ENCODE measurements around the gene ASIP. TPM values are rescaled to one million over a fixed set of nuclear protein-coding genes. Genes with fewer than 3 reads are reported as not detected.
"Not testable (repeated sequence)": the region's sequence is repeated elsewhere in the genome, so short reads cannot be mapped to it uniquely, and the experiment has no call there.

ASIP gene
- polyA plus RNA-seq, 4 donors = 0.09 to 3.8 (median 0.30) TPM; not detected in 1

GRCh38 chr20:34296468-34296867 is 55.2 kb downstream of the ASIP start:
- FAIRE-seq = no peak
- H3K36me3 ChIP-seq (ENCODE audit: control insufficient read depth in 3 of 3, insufficient read depth in 2 of 3, low read depth in 1 of 3, low read length in 3 of 3) = peaks cover 1 to 57% (median 2%) of the 10 kb centered on the region in 3 donors
- H3K27me3 ChIP-seq (ENCODE audit: control insufficient read depth in 3 of 3, insufficient read depth in 3 of 3, low read length in 3 of 3) = no peaks in the 10 kb centered on the region
- DNase-seq = no peak
- H3K9me3 ChIP-seq (ENCODE audit: control insufficient read depth in 2 of 2, insufficient read depth in 1 of 2, low read depth in 1 of 2, low read length in 1 of 2) = no peaks in the 10 kb centered on the region
- 66 to 80% (median 72%) methylated on average over 3 of the region's 3 CpGs for WGBS, 3 donors
- peaks cover 0 to 11% (median 0%) of the 10 kb centered on the region in 3 donors for H3K4me1 ChIP-seq (ENCODE audit: control insufficient read depth in 3 of 3, insufficient read depth in 2 of 3, low read depth in 1 of 3, low read length in 2 of 3)
- no peak overlapping the region for H3K27ac ChIP-seq (ENCODE audit: low read depth in 1 of 3, low read length in 2 of 3)
- no peak overlapping the region for H3K4me3 ChIP-seq (ENCODE audit: low read depth in 1 of 3, low read length in 3 of 3)

- not testable (repeated sequence) for H3K27ac ChIP-seq (ENCODE audit: low read depth in 1 of 3, low read length in 2 of 3); H3K27me3 ChIP-seq (ENCODE audit: control insufficient read depth in 3 of 3, insufficient read depth in 3 of 3, low read length in 3 of 3); DNase-seq; FAIRE-seq; H3K4me3 ChIP-seq (ENCODE audit: low read depth in 1 of 3, low read length in 3 of 3); H3K9me3 ChIP-seq (ENCODE audit: control insufficient read depth in 2 of 2, insufficient read depth in 1 of 2, low read depth in 1 of 2, low read length in 1 of 2)
- peaks cover 0 to 20% (median 0%) of the 10 kb centered on the region in 3 donors for H3K4me1 ChIP-seq (ENCODE audit: control insufficient read depth in 3 of 3, insufficient read depth in 2 of 3, low read depth in 1 of 3, low read length in 2 of 3)
- WGBS, 3 donors = 85 to 91% (median 88%) methylated on average over 8 to 10 of the region's 15 CpGs
- H3K36me3 ChIP-seq (ENCODE audit: control insufficient read depth in 3 of 3, insufficient read depth in 2 of 3, low read depth in 1 of 3, low read length in 3 of 3) = peaks cover 0 to 38% (median 2%) of the 10 kb centered on the region in 3 donors
Measured at GRCh38 chr20:34298294-34298784, 57.1 kb downstream of the ASIP start.

DNA sequence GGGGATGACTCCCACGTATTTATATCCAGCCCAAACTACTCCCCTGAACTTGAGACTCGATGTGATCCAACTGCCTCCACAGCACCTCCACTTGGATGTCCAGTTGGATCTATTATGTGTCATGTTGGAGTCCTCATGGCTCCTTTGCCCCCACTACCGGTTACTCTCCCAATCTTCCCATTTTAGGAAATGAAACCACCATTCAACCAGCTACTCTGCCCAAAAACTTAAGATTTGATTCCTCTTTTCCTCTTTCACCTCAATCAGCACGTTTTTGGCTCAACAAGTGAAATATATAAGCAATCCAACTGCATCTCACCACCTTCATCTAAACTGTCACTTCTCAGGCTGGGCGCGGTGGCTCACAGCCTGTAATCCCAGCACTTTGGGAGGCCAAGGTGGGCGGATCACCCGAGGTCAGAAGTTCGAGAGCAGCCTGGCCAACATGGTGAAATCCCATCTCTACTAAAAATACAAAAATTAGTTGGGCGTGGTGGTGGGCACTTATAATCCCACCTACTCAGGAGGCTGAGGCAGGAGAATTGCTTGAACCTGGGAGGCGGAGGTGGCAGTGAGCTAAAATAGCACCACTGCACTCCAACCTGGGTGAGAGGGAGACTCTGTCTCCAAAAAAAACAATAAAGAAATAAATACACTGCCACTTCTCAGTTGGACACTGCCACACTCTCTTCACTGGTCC is 58.5 kb downstream of the ASIP start:
- Histone ChIP-seq H3K27me3 (ENCODE audit: control insufficient read depth in 3 of 3, insufficient read depth in 3 of 3, low read length in 3 of 3) (no peaks in the 10 kb centered on the region), H3K9me3 (ENCODE audit: control insufficient read depth in 2 of 2, insufficient read depth in 1 of 2, low read depth in 1 of 2, low read length in 1 of 2) (no peaks in the 10 kb centered on the region), H3K27ac (ENCODE audit: low read depth in 1 of 3, low read length in 2 of 3) (no peak overlapping the region), H3K4me1 (ENCODE audit: control insufficient read depth in 3 of 3, insufficient read depth in 2 of 3, low read depth in 1 of 3, low read length in 2 of 3) (peaks cover 0 to 20% (median 0%) of the 10 kb centered on the region in 3 donors), H3K36me3 (ENCODE audit: control insufficient read depth in 3 of 3, insufficient read depth in 2 of 3, low read depth in 1 of 3, low read length in 3 of 3) (peaks cover 0 to 24% (median 0%) of the 10 kb centered on the region in 3 donors), H3K4me3 (ENCODE audit: low read depth in 1 of 3, low read length in 3 of 3) (no peak overlapping the region)
- DNase-seq (no peak), FAIRE-seq (no peak)
- WGBS, 3 donors = 82 to 85% (median 84%) methylated on average over 11 of the region's 11 CpGs

- WGBS, 3 donors = 67 to 78% (median 78%) methylated on average over 3 of the region's 3 CpGs
- Histone ChIP-seq H3K4me3 (ENCODE audit: low read depth in 1 of 3, low read length in 3 of 3) (no peak overlapping the region), H3K27ac (ENCODE audit: low read depth in 1 of 3, low read length in 2 of 3) (no peak overlapping the region), H3K9me3 (ENCODE audit: control insufficient read depth in 2 of 2, insufficient read depth in 1 of 2, low read depth in 1 of 2, low read length in 1 of 2) (no peaks in the 10 kb centered on the region), H3K36me3 (ENCODE audit: control insufficient read depth in 3 of 3, insufficient read depth in 2 of 3, low read depth in 1 of 3, low read length in 3 of 3) (peaks cover 0 to 18% (median 0%) of the 10 kb centered on the region in 3 donors), H3K4me1 (ENCODE audit: control insufficient read depth in 3 of 3, insufficient read depth in 2 of 3, low read depth in 1 of 3, low read length in 2 of 3) (peaks cover 0 to 20% (median 0%) of the 10 kb centered on the region in 3 donors), H3K27me3 (ENCODE audit: control insufficient read depth in 3 of 3, insufficient read depth in 3 of 3, low read length in 3 of 3) (no peaks in the 10 kb centered on the region)
- DNase-seq (no peak), FAIRE-seq (no peak)
Measured at GRCh38 chr20:34300256-34300806, 59.1 kb downstream of the ASIP start.

GRCh38 chr20:34300809-34301586 is 59.8 kb downstream of the ASIP start:
- H3K9me3 ChIP-seq (ENCODE audit: control insufficient read depth in 2 of 2, insufficient read depth in 1 of 2, low read depth in 1 of 2, low read length in 1 of 2) = no peaks in the 10 kb centered on the region
- DNase-seq (peak in 1 of 2 donors; percentile 28), FAIRE-seq (no peak)
- peaks cover 0 to 16% (median 0%) of the 10 kb centered on the region in 3 donors for H3K36me3 ChIP-seq (ENCODE audit: control insufficient read depth in 3 of 3, insufficient read depth in 2 of 3, low read depth in 1 of 3, low read length in 3 of 3)
- H3K4me1 ChIP-seq (ENCODE audit: control insufficient read depth in 3 of 3, insufficient read depth in 2 of 3, low read depth in 1 of 3, low read length in 2 of 3) = peaks cover 0 to 20% (median 0%) of the 10 kb centered on the region in 3 donors
- no peaks in the 10 kb centered on the region for H3K27me3 ChIP-seq (ENCODE audit: control insufficient read depth in 3 of 3, insufficient read depth in 3 of 3, low read length in 3 of 3)
- no peak overlapping the region for H3K27ac ChIP-seq (ENCODE audit: low read depth in 1 of 3, low read length in 2 of 3)
- no peak overlapping the region for H3K4me3 ChIP-seq (ENCODE audit: low read depth in 1 of 3, low read length in 3 of 3)
- WGBS, 3 donors = 38 to 58% (median 44%) methylated on average over 7 of the region's 7 CpGs

GRCh38 chr20:34301587-34302311 is 60.5 kb downstream of the ASIP start:
- 63 to 81% (median 80%) methylated on average over 17 of the region's 17 CpGs for WGBS, 3 donors
- no peak for DNase-seq

GRCh38 chr20:34302312-34302722 is 61.1 kb downstream of the ASIP start:
- Histone ChIP-seq H3K27ac (ENCODE audit: low read depth in 1 of 3, low read length in 2 of 3) (peak overlapping the region; percentile 45 to 90 (median 87)), H3K36me3 (ENCODE audit: control insufficient read depth in 3 of 3, insufficient read depth in 2 of 3, low read depth in 1 of 3, low read length in 3 of 3) (peaks cover 0 to 11% (median 0%) of the 10 kb centered on the region in 3 donors), H3K9me3 (ENCODE audit: control insufficient read depth in 2 of 2, insufficient read depth in 1 of 2, low read depth in 1 of 2, low read length in 1 of 2) (no peaks in the 10 kb centered on the region), H3K4me1 (ENCODE audit: control insufficient read depth in 3 of 3, insufficient read depth in 2 of 3, low read depth in 1 of 3, low read length in 2 of 3) (peaks cover 0 to 20% (median 0%) of the 10 kb centered on the region in 3 donors), H3K27me3 (ENCODE audit: control insufficient read depth in 3 of 3, insufficient read depth in 3 of 3, low read length in 3 of 3) (no peaks in the 10 kb centered on the region), H3K4me3 (ENCODE audit: low read depth in 1 of 3, low read length in 3 of 3) (peak overlapping the region; percentile 83 to 89 (median 87))
- no peak for FAIRE-seq
- WGBS, 3 donors = 6 to 24% (median 20%) methylated on average over 9 of the region's 9 CpGs
- peak in 1 of 2 donors; percentile 16 for DNase-seq

More at GRCh38 chr20:34301587-34302311, 60.5 kb downstream of the ASIP start:
- H3K9me3 ChIP-seq (ENCODE audit: control insufficient read depth in 2 of 2, insufficient read depth in 1 of 2, low read depth in 1 of 2, low read length in 1 of 2) = no peaks in the 10 kb centered on the region
- no peaks in the 10 kb centered on the region for H3K27me3 ChIP-seq (ENCODE audit: control insufficient read depth in 3 of 3, insufficient read depth in 3 of 3, low read length in 3 of 3)
- H3K4me3 ChIP-seq (ENCODE audit: low read depth in 1 of 3, low read length in 3 of 3) = peak overlapping the region in 1 of 3 donors; percentile 89
- no peak for FAIRE-seq
- peak overlapping the region in 2 of 3 donors; percentile 87 to 90 for H3K27ac ChIP-seq (ENCODE audit: low read depth in 1 of 3, low read length in 2 of 3)
- peaks cover 0 to 20% (median 0%) of the 10 kb centered on the region in 3 donors for H3K4me1 ChIP-seq (ENCODE audit: control insufficient read depth in 3 of 3, insufficient read depth in 2 of 3, low read depth in 1 of 3, low read length in 2 of 3)
- H3K36me3 ChIP-seq (ENCODE audit: control insufficient read depth in 3 of 3, insufficient read depth in 2 of 3, low read depth in 1 of 3, low read length in 3 of 3) = peaks cover 0 to 15% (median 0%) of the 10 kb centered on the region in 3 donors
